ENCODE measurements around the gene ARHGAP10. TPM values are rescaled to one million over a fixed set of nuclear protein-coding genes. Genes with fewer than 3 reads are reported as not detected.

The ARHGAP10 gene
- total RNA-seq, 1 experiment from 2014 or later: 6.1 TPM

- CTCF ChIA-PET: no interaction called here
- no peak for TF ChIP-seq CTCF (IDR thresholded peaks at IDR 0.05; ENCODE audit: unreplicated experiment)
- H3K9me3 Mint-ChIP-seq (ENCODE audit: low read depth, unreplicated experiment): no peaks in the 10 kb centered on the region
- intact Hi-C loops (cut with micrococcal nuclease; ENCODE audit: unreplicated experiment): loop anchor here (5.0 kb wide), 1 partner anchor 172 kb away; no protein-coding TSS in a partner anchor
- no peak for DNase-seq
- H3K36me3 Mint-ChIP-seq (ENCODE audit: insufficient read depth, unreplicated experiment): no peaks in the 10 kb centered on the region
- H3K4me3 Mint-ChIP-seq (ENCODE audit: low read depth, unreplicated experiment): no peak overlapping the region
- no TSS peak for BruUV-seq (replicated peaks)
- H3K27ac Mint-ChIP-seq (ENCODE audit: unreplicated experiment): no peak overlapping the region
- no peaks in the 10 kb centered on the region for H3K27me3 Mint-ChIP-seq (ENCODE audit: unreplicated experiment)
- no peaks in the 10 kb centered on the region for H3K4me1 Mint-ChIP-seq (ENCODE audit: low read depth, unreplicated experiment)
Observed at GRCh38 chr4:147864607-147865006, 132.7 kb downstream of the ARHGAP10 start.

- DNase-seq: no peak
- H3K27me3 Mint-ChIP-seq (ENCODE audit: unreplicated experiment): no peaks in the 10 kb centered on the region
- no peak for TF ChIP-seq CTCF (IDR thresholded peaks at IDR 0.05; ENCODE audit: unreplicated experiment)
- no peaks in the 10 kb centered on the region for H3K36me3 Mint-ChIP-seq (ENCODE audit: insufficient read depth, unreplicated experiment)
- H3K27ac Mint-ChIP-seq (ENCODE audit: unreplicated experiment): no peak overlapping the region
- H3K9me3 Mint-ChIP-seq (ENCODE audit: low read depth, unreplicated experiment): no peaks in the 10 kb centered on the region
- no peak overlapping the region for H3K4me3 Mint-ChIP-seq (ENCODE audit: low read depth, unreplicated experiment)
- intact Hi-C loops (cut with micrococcal nuclease; ENCODE audit: unreplicated experiment): loop anchor here (1.0 to 5.0 kb wide), 5 partner anchors 158 to 755 kb away; no protein-coding TSS in a partner anchor
- H3K4me1 Mint-ChIP-seq (ENCODE audit: low read depth, unreplicated experiment): no peaks in the 10 kb centered on the region
- CTCF ChIA-PET: interaction anchor here (1.7 kb wide), 1 partner anchor 157 kb away, joined by 12 read pairs; no protein-coding TSS in a partner anchor
- no TSS peak for BruUV-seq (replicated peaks)
Observed at GRCh38 chr4:147865926-147866325, 134.0 kb downstream of the ARHGAP10 start.

DNA sequence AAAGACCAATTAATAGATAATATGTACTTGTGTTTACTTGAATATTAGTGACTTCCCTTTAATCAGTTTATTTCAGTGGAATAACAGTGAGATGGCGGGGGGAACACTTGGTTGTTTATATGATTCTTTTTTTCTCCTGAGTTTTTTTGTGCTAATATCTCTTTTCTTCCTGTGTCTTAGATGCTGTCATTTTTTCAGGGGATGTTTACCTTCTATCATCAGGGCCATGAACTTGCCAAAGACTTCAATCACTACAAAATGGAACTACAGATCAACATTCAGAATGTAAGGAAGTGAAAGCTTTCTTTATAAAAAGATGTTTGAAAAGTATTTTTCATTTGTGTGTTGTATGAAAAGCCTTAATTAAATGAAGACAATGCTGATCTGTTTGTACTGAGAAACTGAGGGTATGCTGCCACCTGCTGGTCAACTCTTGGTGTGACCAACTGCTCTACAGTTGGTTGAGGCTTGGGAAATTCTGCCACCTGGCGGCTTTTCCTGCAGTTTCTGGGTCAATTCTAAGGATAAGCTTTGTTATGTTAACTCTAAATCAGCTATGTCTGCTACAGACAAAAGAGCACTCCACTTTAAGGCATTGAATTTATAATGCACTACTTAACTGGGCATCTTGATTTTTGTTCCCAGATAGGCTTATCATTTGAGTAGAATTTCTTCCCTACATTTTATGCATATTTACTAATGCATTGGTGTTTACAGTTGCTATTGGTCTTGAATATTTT, 134.8 kb downstream of the ARHGAP10 start:
- BruUV-seq (replicated peaks): no TSS peak
- TF ChIP-seq CTCF (IDR thresholded peaks at IDR 0.05; ENCODE audit: unreplicated experiment): peak; percentile 79
- Mint-ChIP-seq H3K4me1 (ENCODE audit: low read depth, unreplicated experiment) (no peaks in the 10 kb centered on the region), H3K9me3 (ENCODE audit: low read depth, unreplicated experiment) (no peaks in the 10 kb centered on the region), H3K27me3 (ENCODE audit: unreplicated experiment) (no peaks in the 10 kb centered on the region), H3K36me3 (ENCODE audit: insufficient read depth, unreplicated experiment) (no peaks in the 10 kb centered on the region), H3K27ac (ENCODE audit: unreplicated experiment) (no peak overlapping the region), H3K4me3 (ENCODE audit: low read depth, unreplicated experiment) (no peak overlapping the region)
- intact Hi-C loops (cut with micrococcal nuclease; ENCODE audit: unreplicated experiment): loop anchor here (1.0 to 5.0 kb wide), 5 partner anchors 158 to 756 kb away; no protein-coding TSS in a partner anchor
- CTCF ChIA-PET: interaction anchor here (0.5 to 1.7 kb wide), 15 partner anchors 23 to 348 kb away, joined by 3 to 16 read pairs (median 4); partner anchors contain the start of genes ARHGAP10, PRMT9 and TMEM184C
- DNase-seq: peak; percentile 84

GRCh38 chr4:147874109-147874508, 142.2 kb downstream of the ARHGAP10 start:
- Mint-ChIP-seq H3K4me3 (ENCODE audit: low read depth, unreplicated experiment) (no peak overlapping the region), H3K9me3 (ENCODE audit: low read depth, unreplicated experiment) (no peaks in the 10 kb centered on the region), H3K36me3 (ENCODE audit: insufficient read depth, unreplicated experiment) (no peaks in the 10 kb centered on the region), H3K27me3 (ENCODE audit: unreplicated experiment) (no peaks in the 10 kb centered on the region), H3K4me1 (ENCODE audit: low read depth, unreplicated experiment) (no peaks in the 10 kb centered on the region), H3K27ac (ENCODE audit: unreplicated experiment) (no peak overlapping the region)
- TF ChIP-seq CTCF (IDR thresholded peaks at IDR 0.05; ENCODE audit: unreplicated experiment): no peak
- DNase-seq: no peak
- BruUV-seq (replicated peaks): no TSS peak
- intact Hi-C loops (cut with micrococcal nuclease; ENCODE audit: unreplicated experiment): no loop called here
- CTCF ChIA-PET: interaction anchor here (0.7 kb wide), 1 partner anchor 257 kb away, joined by 3 read pairs; the partner anchor contains the start of gene TMEM184C

All from Calu3 (cell line).